Cardiac muscle cell (in vitro differentiated cells and primary cell): ENCODE results near the gene LMX1B. TPM values are rescaled to one million over a fixed set of nuclear protein-coding genes. Genes with fewer than 3 reads are reported as not detected.

ENCODE experiments used
- DNase-seq, 2 donors: peaks; one replicate each; pipeline versions ENCODE4 v3.0.0 to v3.0.0-alpha.2; 2010 to 2017; ENCODE audit warnings: low read depth in 1 of 2, low spot score in 1 of 2
- H3K27ac ChIP-seq: fragments of 200-600 bp; sonication (generic); 2 replicates; pipeline ENCODE4 v1.5.1; 2016
- H3K27me3 ChIP-seq: fragments of 200-600 bp; sonication (generic); 2 replicates; pipeline ENCODE4 v1.6.0; 2016; ENCODE audit warnings: control low read depth
- H3K36me3 ChIP-seq: fragments of 200-600 bp; sonication (generic); 2 replicates; pipeline ENCODE4 v1.5.1; 2016; ENCODE audit warnings: control low read depth
- H3K4me1 ChIP-seq: fragments of 200-600 bp; sonication (generic); 2 replicates; pipeline ENCODE4 v1.8.1; 2017; ENCODE audit warnings: low read depth, mild to moderate bottlenecking, mixed run types
- H3K4me3 ChIP-seq: fragments of 200-600 bp; sonication (generic); 2 replicates; pipeline ENCODE4 v1.5.1; 2016; ENCODE audit warnings: mild to moderate bottlenecking
- H3K9me3 ChIP-seq: fragments of 200-600 bp; sonication (generic); 2 replicates; pipeline ENCODE4 v1.5.1; 2017; ENCODE audit warnings: low read depth, mild to moderate bottlenecking, control low read depth
- polyA plus RNA-seq: library from polyadenylated mRNA; unstranded; fragments of >200 nt; fragmentation: Nextera tagmentation; extraction: Ambion mirVana; gene quantifications from 2 replicates; pipeline ENCODE4 v1.2.1, GENCODE V29; 2016
- total RNA-seq: library from RNA; depleted of rRNA; stranded (reverse); fragments of >200 nt; gene quantifications from 2 replicates; pipeline ENCODE4 v1.2.3, GENCODE V29; 2016
- TF ChIP-seq, protein P1 (sequence below): IDR thresholded peaks from 2 replicates; pipeline ENCODE4 v1.5.1; 2012; ENCODE audit warnings: low read depth, mild to moderate bottlenecking, low read length

LMX1B gene
- total and polyA plus RNA-seq, 2 experiments from 2014 or later = not detected

- Histone ChIP-seq H3K4me3 (no peak overlapping the region), H3K27ac (no peak overlapping the region), H3K4me1 (peaks cover 10% of the 10 kb centered on the region), H3K36me3 (no peaks in the 10 kb centered on the region), H3K9me3 (no peaks in the 10 kb centered on the region), H3K27me3 (peaks cover 35% of the 10 kb centered on the region)
- TF ChIP-seq, protein P1, sequence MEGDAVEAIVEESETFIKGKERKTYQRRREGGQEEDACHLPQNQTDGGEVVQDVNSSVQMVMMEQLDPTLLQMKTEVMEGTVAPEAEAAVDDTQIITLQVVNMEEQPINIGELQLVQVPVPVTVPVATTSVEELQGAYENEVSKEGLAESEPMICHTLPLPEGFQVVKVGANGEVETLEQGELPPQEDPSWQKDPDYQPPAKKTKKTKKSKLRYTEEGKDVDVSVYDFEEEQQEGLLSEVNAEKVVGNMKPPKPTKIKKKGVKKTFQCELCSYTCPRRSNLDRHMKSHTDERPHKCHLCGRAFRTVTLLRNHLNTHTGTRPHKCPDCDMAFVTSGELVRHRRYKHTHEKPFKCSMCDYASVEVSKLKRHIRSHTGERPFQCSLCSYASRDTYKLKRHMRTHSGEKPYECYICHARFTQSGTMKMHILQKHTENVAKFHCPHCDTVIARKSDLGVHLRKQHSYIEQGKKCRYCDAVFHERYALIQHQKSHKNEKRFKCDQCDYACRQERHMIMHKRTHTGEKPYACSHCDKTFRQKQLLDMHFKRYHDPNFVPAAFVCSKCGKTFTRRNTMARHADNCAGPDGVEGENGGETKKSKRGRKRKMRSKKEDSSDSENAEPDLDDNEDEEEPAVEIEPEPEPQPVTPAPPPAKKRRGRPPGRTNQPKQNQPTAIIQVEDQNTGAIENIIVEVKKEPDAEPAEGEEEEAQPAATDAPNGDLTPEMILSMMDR = no peak
- DNase-seq = peak in 1 of 2 donors; percentile 51
Observed at GRCh38 chr9:126703002-126703865, 89.5 kb downstream of the LMX1B start.

DNA sequence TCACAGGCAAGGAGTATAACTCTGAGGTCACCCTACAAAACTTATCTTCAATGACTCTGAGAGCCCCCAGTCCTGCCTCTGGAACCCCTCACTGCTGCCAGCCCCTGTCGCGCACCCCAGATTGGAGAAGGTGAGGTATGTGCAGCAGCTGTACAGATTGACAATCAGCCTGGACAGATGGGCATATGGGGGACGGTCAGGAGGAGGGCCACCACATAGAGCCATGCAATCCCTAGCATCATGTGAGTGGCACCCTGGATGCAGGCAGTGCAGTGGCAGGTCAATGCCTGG lies 90.1 kb downstream of the LMX1B start:
- Histone ChIP-seq H3K36me3 (no peaks in the 10 kb centered on the region), H3K27me3 (peaks cover 29% of the 10 kb centered on the region), H3K9me3 (no peaks in the 10 kb centered on the region), H3K4me1 (peaks cover 10% of the 10 kb centered on the region), H3K4me3 (no peak overlapping the region), H3K27ac (no peak overlapping the region)
- TF ChIP-seq, protein P1 = no peak
- no peak for DNase-seq

DNA sequence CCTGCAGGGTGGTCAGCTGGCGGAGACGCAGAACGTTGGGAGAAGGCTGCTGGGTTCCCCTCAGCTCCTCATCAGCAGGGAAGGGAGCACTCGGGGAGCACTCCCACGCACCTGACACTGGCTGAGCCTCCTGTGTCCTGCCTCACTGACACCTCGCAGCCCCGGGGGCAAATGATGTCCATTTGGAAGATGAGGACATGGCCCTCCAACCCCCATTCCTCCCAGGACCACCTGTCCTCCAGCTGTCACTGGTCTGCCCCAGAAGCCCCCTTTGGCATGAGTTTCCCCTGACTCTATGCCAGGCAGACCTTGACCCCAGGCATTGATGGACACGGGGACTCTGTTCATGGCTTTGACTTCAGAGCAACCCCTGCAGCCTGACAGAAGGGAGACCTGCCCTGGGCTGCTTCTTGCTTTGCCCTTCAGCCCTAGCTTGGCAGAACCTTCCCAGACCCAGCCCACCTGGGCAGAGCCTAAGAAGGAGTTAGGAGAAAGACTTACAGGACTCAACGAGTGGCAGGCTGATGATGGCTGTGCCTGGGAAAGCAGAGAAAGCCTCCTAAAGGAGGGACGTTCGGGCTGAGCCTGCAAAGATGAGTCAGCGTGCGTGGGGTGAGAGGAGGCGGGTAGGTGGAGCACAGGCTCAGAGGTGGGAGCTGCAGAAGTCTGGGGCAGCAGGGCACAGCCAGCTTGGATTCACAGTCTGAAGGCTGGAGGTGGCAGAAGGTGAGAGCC lies 90.6 kb downstream of the LMX1B start:
- H3K36me3 ChIP-seq = no peaks in the 10 kb centered on the region
- H3K4me1 ChIP-seq = peaks cover 10% of the 10 kb centered on the region
- H3K9me3 ChIP-seq = no peaks in the 10 kb centered on the region
- no peak overlapping the region for H3K4me3 ChIP-seq
- TF ChIP-seq, protein P1 = no peak
- no peak overlapping the region for H3K27ac ChIP-seq
- H3K27me3 ChIP-seq = peaks cover 28% of the 10 kb centered on the region
- peak in 1 of 2 donors; percentile 70 for DNase-seq

GRCh38 chr9:126704892-126705766 lies 91.4 kb downstream of the LMX1B start:
- H3K9me3 ChIP-seq = no peaks in the 10 kb centered on the region
- TF ChIP-seq, protein P1 = peak; percentile 90
- H3K36me3 ChIP-seq = no peaks in the 10 kb centered on the region
- H3K4me3 ChIP-seq = no peak overlapping the region
- peak; percentile 69 to 89 for DNase-seq
- peaks cover 26% of the 10 kb centered on the region for H3K27me3 ChIP-seq
- H3K4me1 ChIP-seq = peaks cover 10% of the 10 kb centered on the region
- H3K27ac ChIP-seq = no peak overlapping the region
